Panc1 (cell line): Measurements from ENCODE around the gene LAMB1. TPM values are rescaled to one million over a fixed set of nuclear protein-coding genes. Genes with fewer than 3 reads are reported as not detected.
"Not testable (repeated sequence)": the region's sequence is repeated elsewhere in the genome, so short reads cannot be mapped to it uniquely, and the experiment has no call there.

Source experiments
- ATAC-seq: fragments of 200-7000 bp; cut with Tn5 transposase; 2 replicates; pipeline ENCODE4 v1.9.1; 2020; ENCODE audit warnings: mild to moderate bottlenecking, moderate library complexity
- BruUV-seq: library from RNA; stranded (reverse); fragments of 400-500 nt; replicated peaks from 2 replicates; lab custom pipeline; 2021; lab: Mats Ljungman, UMichigan
- CTCF ChIA-PET: fragments of 300-600 bp; sonication (Branson Sonifier 250); formaldehyde crosslinking; loops from one replicate; lab custom pipeline; 2022; ENCODE audit warnings: antibody characterized with exemption; lab: Charles Lee
- POLR2A ChIA-PET: fragments of 300-600 bp; sonication (Branson Sonifier 250); formaldehyde crosslinking; loops from one replicate; lab custom pipeline; 2022; ENCODE audit warnings: antibody characterized with exemption; lab: Charles Lee
- DNase-seq: peaks from one replicate; pipeline ENCODE4 v3.0.0-alpha.2; 2010; ENCODE audit warnings: low read depth, low spot score
- H3K27ac ChIP-seq: 2 replicates; pipeline ENCODE4 v1.5.1; 2011; ENCODE audit warnings: mild to moderate bottlenecking, low read length, inconsistent platforms
- H3K27me3 ChIP-seq: fragments of 200-500 bp; sonication (Bioruptor generic); 2 replicates; pipeline ENCODE4 v1.6.0; 2014; ENCODE audit warnings: low read length, inconsistent platforms; ENCODE audit not compliant: control insufficient read depth, insufficient read depth
- H3K36me3 ChIP-seq: fragments of 200-500 bp; sonication (Bioruptor generic); 2 replicates; pipeline ENCODE4 v1.5.1; 2014; ENCODE audit warnings: inconsistent platforms, mild to moderate bottlenecking, low read length, moderate library complexity; ENCODE audit not compliant: control insufficient read depth, insufficient read depth
- H3K4me1 ChIP-seq: 2 replicates; pipeline ENCODE4 v1.5.1; 2011; ENCODE audit warnings: inconsistent platforms, mild to moderate bottlenecking, low read length, moderate library complexity; ENCODE audit not compliant: control insufficient read depth, insufficient read depth
- H3K4me3 ChIP-seq, 2 experiments: 2 replicates each; pipeline ENCODE4 v1.5.1; 2011 to 2012; ENCODE audit warnings: low read depth in 2 of 2, low read length in 2 of 2, mild to moderate bottlenecking in 2 of 2, inconsistent platforms in 1 of 2, moderate library complexity in 1 of 2
- H3K9me3 ChIP-seq: fragments of 200-500 bp; sonication (Bioruptor generic); 2 replicates; pipeline ENCODE4 v1.5.1; 2014; ENCODE audit warnings: low read depth, mild to moderate bottlenecking, inconsistent platforms, low read length, moderate library complexity; ENCODE audit not compliant: control insufficient read depth, insufficient read depth
- CTCF ChIP-seq: fragments of 450-650 bp; IDR thresholded peaks from 2 replicates; pipeline ENCODE4 v1.5.1; 2017; ENCODE audit warnings: mild to moderate bottlenecking
- POLR2AphosphoS5 ChIP-seq: IDR thresholded peaks from 2 replicates; pipeline ENCODE4 v1.6.1; 2012; ENCODE audit warnings: mild to moderate bottlenecking, low read depth, low read length, moderate library complexity
- REST ChIP-seq, 2 experiments: IDR thresholded peaks; 2 replicates each; pipeline ENCODE4 v1.6.1; 2011 to 2012; ENCODE audit warnings: low read depth in 2 of 2, control low read depth in 1 of 2, low read length in 1 of 2, mild to moderate bottlenecking in 1 of 2, moderate library complexity in 1 of 2; ENCODE audit not compliant: insufficient read depth in 1 of 2
- SIN3A ChIP-seq: IDR thresholded peaks from 2 replicates; pipeline ENCODE4 v1.6.1; 2012; ENCODE audit warnings: low read depth, mild to moderate bottlenecking, low read length, moderate library complexity, borderline replicate concordance; ENCODE audit not compliant: insufficient read depth
- TCF7L2 ChIP-seq: IDR thresholded peaks from 2 replicates; pipeline ENCODE4 v1.6.1; 2011; ENCODE audit warnings: mild to moderate bottlenecking, low read depth, low read length, inconsistent platforms
- in situ Hi-C: cut with HindIII; loops from 2 replicates; pipeline ENCODE4 v1.10.0; 2016; ENCODE audit warnings: low sequenced_read_pairs, low pct_unique_long_range_greater_than_20kb
- intact Hi-C: fragments of 100-400 bp; cut with micrococcal nuclease; formaldehyde crosslinking; loops from one replicate; pipeline ENCODE4 v1.10.0; 2022; ENCODE audit not compliant: unreplicated experiment
- total RNA-seq: library from RNA; stranded (reverse); gene quantifications from one replicate; pipeline ENCODE4 v1.2.1, GENCODE V29; 2021; ENCODE audit not compliant: unreplicated experiment

The LAMB1 gene
- total RNA-seq, 1 experiment from 2014 or later = 204 TPM

DNA sequence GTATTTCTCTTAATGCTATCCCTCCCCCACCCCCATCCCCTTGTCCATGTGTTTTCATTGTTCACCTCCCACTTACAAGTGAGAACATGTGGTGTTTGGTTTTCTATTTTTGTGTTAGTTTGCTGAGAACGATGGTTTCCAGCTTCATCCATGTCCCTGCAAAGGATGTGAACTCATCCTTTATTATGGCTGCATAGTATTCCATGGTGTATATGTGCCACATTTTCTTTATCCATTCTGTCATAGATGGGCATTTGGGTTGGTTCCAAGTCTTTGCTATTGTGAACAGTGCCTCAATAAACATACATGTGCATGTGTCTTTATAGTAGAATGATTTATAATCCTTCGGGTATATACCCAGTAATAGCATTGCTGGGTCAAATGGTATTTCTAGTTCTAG is 81.1 kb downstream of the LAMB1 start:
- H3K4me3 ChIP-seq, intact Hi-C loops, in situ Hi-C loops, H3K27me3 ChIP-seq, H3K9me3 ChIP-seq, ATAC-seq, DNase-seq, CTCF ChIA-PET, BruUV-seq, H3K27ac ChIP-seq: not testable (repeated sequence)
- H3K4me1 ChIP-seq = peaks cover 26% of the 10 kb centered on the region
- POLR2A ChIA-PET = interaction anchor here (0.7 kb wide), 1 partner anchor 176 kb away, joined by 10 read pairs; no protein-coding TSS in a partner anchor
- H3K36me3 ChIP-seq = peaks cover 51% of the 10 kb centered on the region

DNA sequence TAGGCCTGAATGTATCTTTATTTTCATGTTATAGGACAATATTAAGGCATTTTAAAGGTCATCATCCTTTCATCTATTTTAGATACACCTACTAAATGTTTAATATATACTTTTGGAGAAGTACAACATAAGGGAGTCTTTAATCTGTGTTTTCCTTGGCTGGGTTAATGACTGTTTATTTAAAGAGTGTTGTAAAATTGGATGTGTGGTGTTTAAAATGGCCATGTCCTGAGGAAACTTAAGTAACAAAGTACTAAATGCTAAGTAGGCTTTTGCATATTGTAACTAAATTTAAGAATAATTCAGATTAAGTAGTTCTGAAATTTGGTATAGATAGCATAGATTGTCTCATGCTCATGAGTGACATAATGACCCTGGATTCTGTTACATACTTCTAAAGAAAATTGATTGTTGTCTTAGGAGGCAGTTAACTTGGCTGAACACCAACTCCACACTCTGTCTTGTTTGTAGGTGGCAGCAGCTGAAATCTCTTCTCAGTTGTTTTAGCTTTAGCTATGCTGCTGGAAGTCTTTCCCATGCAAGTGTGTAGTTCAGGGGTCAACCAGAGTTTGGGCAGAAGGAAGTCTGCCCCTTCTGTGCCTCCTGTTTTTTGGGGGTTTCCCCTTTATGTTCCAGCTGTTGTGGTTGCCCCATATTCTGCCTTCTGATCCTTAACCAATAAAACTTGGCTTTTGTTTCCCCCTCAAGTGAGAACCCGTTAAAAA is 82.8 kb downstream of the LAMB1 start:
- intact Hi-C loops (no loop called here), in situ Hi-C loops (no loop called here)
- no peak overlapping the region for H3K4me3 ChIP-seq
- peaks cover 49% of the 10 kb centered on the region for H3K36me3 ChIP-seq
- no peaks in the 10 kb centered on the region for H3K27me3 ChIP-seq
- DNase-seq (no peak), ATAC-seq (peak; percentile 61)
- no peaks in the 10 kb centered on the region for H3K9me3 ChIP-seq
- peaks cover 21% of the 10 kb centered on the region for H3K4me1 ChIP-seq
- ChIA-PET CTCF (no interaction called here), POLR2A (no interaction called here)
- peak; percentile 65 for TF ChIP-seq POLR2AphosphoS5
- no peak for TF ChIP-seq REST (IDR thresholded peaks at IDR 0.05; ENCODE audit: insufficient read depth in 1 of 2, low read depth in 2 of 2, low read length in 1 of 2)
- TF ChIP-seq CTCF = no peak
- TF ChIP-seq TCF7L2 = peak; percentile 68
- TF ChIP-seq SIN3A = no peak
- no TSS peak for BruUV-seq
- H3K27ac ChIP-seq = peak overlapping the region; percentile 53

- TF ChIP-seq POLR2AphosphoS5 (no peak), CTCF (no peak), TCF7L2 (no peak), SIN3A (no peak), REST (IDR thresholded peaks at IDR 0.05; ENCODE audit: insufficient read depth in 1 of 2, low read depth in 2 of 2, low read length in 1 of 2) (no peak)
- no peak for DNase-seq
- in situ Hi-C loops = no loop called here
- peaks cover 46% of the 10 kb centered on the region for H3K36me3 ChIP-seq
- ChIA-PET POLR2A (no interaction called here), CTCF (interaction anchor here (0.6 kb wide), 1 partner anchor 44 kb away, joined by 8 read pairs; no protein-coding TSS in a partner anchor)
- H3K27me3 ChIP-seq = no peaks in the 10 kb centered on the region
- BruUV-seq = no TSS peak
- ATAC-seq = no peak
- H3K9me3 ChIP-seq = no peaks in the 10 kb centered on the region
- peak overlapping the region; percentile 62; the same call in 1 of the 2 replicates for H3K27ac ChIP-seq
- no peak overlapping the region for H3K4me3 ChIP-seq
- peaks cover 15% of the 10 kb centered on the region for H3K4me1 ChIP-seq
- intact Hi-C loops = no loop called here
Measured at GRCh38 chr7:107918948-107919347, 84.0 kb downstream of the LAMB1 start.
